Muscle of arm (tissue), 12 donors: ENCODE results near the gene GOPC. TPM values are rescaled to one million over a fixed set of nuclear protein-coding genes. Genes with fewer than 3 reads are reported as not detected.

Experiments
- DNase-seq: peaks from one replicate; pipeline ENCODE4 v3.0.0-alpha.2; 2013
- polyA plus RNA-seq, 12 donors: library from polyadenylated mRNA; unstranded; fragments of 120-200 nt; gene quantifications; one replicate each; pipeline ENCODE4 v1.2.1, GENCODE V29; 2013; ENCODE audit not compliant: insufficient read length in 12 of 12

Gene GOPC
- polyA plus RNA-seq, 12 donors: 41.9 to 60.0 (median 52.3) TPM; not detected in 1

GRCh38 chr6:117601811-117602150 is 530 bp downstream of the GOPC start:
- no peak for DNase-seq

- no peak for DNase-seq
These were observed 2.1 kb downstream of the GOPC start for GRCh38 chr6:117600008-117600743.

GRCh38 chr6:117597755-117598154 is 4.6 kb downstream of the GOPC start:
- DNase-seq: no peak

GRCh38 chr6:117595099-117595923 is 7.0 kb downstream of the GOPC start:
- DNase-seq: no peak

- no peak for DNase-seq
These were observed 9.1 kb downstream of the GOPC start for GRCh38 chr6:117592983-117593759.

GRCh38 chr6:117591405-117591804 is 10.9 kb downstream of the GOPC start:
- no peak for DNase-seq

GRCh38 chr6:117590447-117590846 is 11.9 kb downstream of the GOPC start:
- no peak for DNase-seq

GRCh38 chr6:117585647-117586046 is 16.7 kb downstream of the GOPC start:
- DNase-seq: no peak

- no peak for DNase-seq
These were observed 28.1 kb downstream of the GOPC start for GRCh38 chr6:117574198-117574597.

GRCh38 chr6:117573006-117573680 is 29.2 kb downstream of the GOPC start:
- no peak for DNase-seq

- DNase-seq: no peak
These were observed 33.4 kb downstream of the GOPC start for GRCh38 chr6:117568831-117569410.

GRCh38 chr6:117568247-117568646 is 34.1 kb downstream of the GOPC start:
- no peak for DNase-seq

GRCh38 chr6:117564681-117565080 is 37.6 kb downstream of the GOPC start:
- no peak for DNase-seq

GRCh38 chr6:117561128-117561527 is 41.2 kb downstream of the GOPC start:
- no peak for DNase-seq

- no peak for DNase-seq
These were observed 43.0 kb downstream of the GOPC start for GRCh38 chr6:117559299-117559698.

- DNase-seq: no peak
These were observed 43.5 kb downstream of the GOPC start for GRCh38 chr6:117558818-117559217.

- no peak for DNase-seq
These were observed 44.4 kb downstream of the GOPC start for GRCh38 chr6:117557951-117558350.

- DNase-seq: peak; percentile 57
These were observed 46.3 kb downstream of the GOPC start for GRCh38 chr6:117555882-117556498.

- no peak for DNase-seq
These were observed 47.0 kb downstream of the GOPC start for GRCh38 chr6:117555262-117555849.

- no peak for DNase-seq
These were observed 49.2 kb downstream of the GOPC start for GRCh38 chr6:117553142-117553541.

- no peak for DNase-seq
These were observed 49.7 kb downstream of the GOPC start for GRCh38 chr6:117552618-117553017.
